Neuronal stem cell (in vitro differentiated cells): ENCODE measurements around the gene OIT3.
"Not testable (repeated sequence)": the region's sequence is repeated elsewhere in the genome, so short reads cannot be mapped to it uniquely, and the experiment has no call there.

Experiments used
- DNase-seq: peaks from one replicate; pipeline ENCODE4 v3.0.0-alpha.2; 2013; ENCODE audit warnings: low spot score
- H2AFZ ChIP-seq: one replicate; pipeline ENCODE4 v1.6.1; 2013; ENCODE audit warnings: mild to moderate bottlenecking, low read length, inconsistent platforms
- H2AK5ac ChIP-seq: 2 replicates; pipeline ENCODE4 v1.6.1; 2013; ENCODE audit warnings: low read depth, mild to moderate bottlenecking, inconsistent platforms, low read length, moderate library complexity, mixed read lengths
- H2BK120ac ChIP-seq: 2 replicates; pipeline ENCODE4 v1.6.1; 2013; ENCODE audit warnings: low read depth, mild to moderate bottlenecking, inconsistent platforms, low read length, moderate library complexity, mixed read lengths
- H2BK12ac ChIP-seq: one replicate; pipeline ENCODE4 v1.6.1; 2013; ENCODE audit warnings: low read length, inconsistent platforms
- H2BK15ac ChIP-seq: 2 replicates; pipeline ENCODE4 v1.6.1; 2013; ENCODE audit warnings: mild to moderate bottlenecking, low read length, inconsistent platforms, mixed read lengths
- H2BK5ac ChIP-seq: one replicate; pipeline ENCODE4 v1.6.1; 2013; ENCODE audit warnings: inconsistent platforms, mild to moderate bottlenecking, low read length, moderate library complexity
- H3K14ac ChIP-seq: one replicate; pipeline ENCODE4 v1.6.1; 2013; ENCODE audit warnings: low read length, inconsistent platforms
- H3K18ac ChIP-seq: 2 replicates; pipeline ENCODE4 v1.6.1; 2013; ENCODE audit warnings: low read length, inconsistent platforms
- H3K23ac ChIP-seq: 2 replicates; pipeline ENCODE4 v1.6.1; 2013; ENCODE audit warnings: low read depth, mild to moderate bottlenecking, mixed read lengths, low read length, inconsistent platforms; ENCODE audit not compliant: poor library complexity
- H3K27ac ChIP-seq: replicated peaks from 3 replicates; pipeline ENCODE4 v1.5.1; 2013; ENCODE audit warnings: low read length, inconsistent platforms
- H3K27me3 ChIP-seq, 3 experiments: 2 replicates each; pipeline ENCODE4 v1.6.1; 2013; ENCODE audit warnings: low read length in 3 of 3, mild to moderate bottlenecking in 2 of 3, inconsistent platforms in 1 of 3, low read depth in 1 of 3, mixed read lengths in 1 of 3, moderate library complexity in 1 of 3; ENCODE audit not compliant: control insufficient read depth in 3 of 3, insufficient read depth in 3 of 3
- H3K36me3 ChIP-seq, 2 donors: replicated peaks in 1 of 2; 2 replicates each; pipeline ENCODE4 v1.6.1; 2013; ENCODE audit warnings: low read length in 2 of 2; ENCODE audit not compliant: control insufficient read depth in 2 of 2, insufficient read depth in 2 of 2
- H3K4ac ChIP-seq: 2 replicates; pipeline ENCODE4 v1.6.1; 2013; ENCODE audit warnings: inconsistent platforms, mild to moderate bottlenecking, low read length, moderate library complexity
- H3K4me1 ChIP-seq, 2 donors: 1 replicate in 1 of 2; 2 replicates in 1 of 2; pipeline ENCODE4 v1.6.1; 2013; ENCODE audit warnings: low read length in 2 of 2, low read depth in 1 of 2; ENCODE audit not compliant: control insufficient read depth in 2 of 2, insufficient read depth in 1 of 2
- H3K4me2 ChIP-seq: one replicate; pipeline ENCODE4 v1.6.1; 2013; ENCODE audit warnings: mild to moderate bottlenecking, low read length, inconsistent platforms; ENCODE audit not compliant: insufficient read depth, poor library complexity, severe bottlenecking
- H3K4me3 ChIP-seq, 2 donors: 2 replicates each; pipeline ENCODE4 v1.5.1; 2013; ENCODE audit warnings: low read length in 2 of 2, mild to moderate bottlenecking in 2 of 2, inconsistent platforms in 1 of 2, moderate library complexity in 1 of 2
- H3K79me1 ChIP-seq: one replicate; pipeline ENCODE4 v1.6.1; 2013; ENCODE audit warnings: low read depth, mild to moderate bottlenecking, inconsistent platforms, low read length, moderate library complexity
- H3K9ac ChIP-seq: one replicate; pipeline ENCODE4 v1.6.1; 2013; ENCODE audit warnings: mild to moderate bottlenecking, low read depth, low read length, inconsistent platforms; ENCODE audit not compliant: poor library complexity
- H3K9me3 ChIP-seq, 2 donors: replicated peaks in 1 of 2; 2 replicates each; pipeline versions ENCODE3 to v1.6.1; 2013; ENCODE audit warnings: low read length in 2 of 2, mild to moderate bottlenecking in 2 of 2, inconsistent platforms in 1 of 2, low read depth in 1 of 2, mixed read lengths in 1 of 2, moderate library complexity in 1 of 2; ENCODE audit not compliant: control insufficient read depth in 2 of 2, insufficient read depth in 1 of 2
- H4K8ac ChIP-seq: one replicate; pipeline ENCODE4 v1.6.1; 2013; ENCODE audit warnings: low read depth, mild to moderate bottlenecking, inconsistent platforms, low read length, moderate library complexity
- H4K91ac ChIP-seq: one replicate; pipeline ENCODE4 v1.6.1; 2013; ENCODE audit warnings: low read length, low read depth, mild to moderate bottlenecking, inconsistent platforms; ENCODE audit not compliant: poor library complexity
- WGBS, 2 donors: extraction: QIAGEN DNeasy Blood & Tissue Kit; methylation state at CpG; one replicate each; pipeline ENCODE4 v1.1.7; 2013; ENCODE audit warnings: missing lambda C conversion rate in 2 of 2, mixed read lengths in 1 of 2; ENCODE audit not compliant: insufficient read length in 2 of 2, insufficient replicate concordance in 1 of 2; ENCODE audit errors: extremely low coverage in 2 of 2; 5-methylcytosine and 5-hydroxymethylcytosine counted together

The OIT3 gene

DNA sequence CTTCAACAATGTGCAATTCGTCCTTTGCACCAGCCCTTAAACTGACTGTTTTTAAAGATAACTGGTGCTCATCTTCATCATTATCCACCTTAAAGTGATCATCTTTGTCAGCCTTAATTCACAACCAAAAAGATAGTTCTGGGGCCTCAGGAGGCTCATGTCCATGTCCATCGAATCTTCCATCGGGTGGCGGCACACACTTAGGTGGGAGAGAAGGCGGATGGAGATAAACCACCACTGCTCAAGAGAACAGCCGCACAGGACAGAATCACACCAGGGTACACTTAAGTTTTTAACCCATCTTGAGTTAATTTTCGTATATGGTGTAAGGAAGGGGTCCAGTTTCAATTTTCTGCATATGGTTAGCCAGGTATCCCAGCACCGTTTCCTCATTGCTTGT, 24.8 kb downstream of the OIT3 start:
- no peak for DNase-seq
- H3K36me3 ChIP-seq = no peaks in the 10 kb centered on the region
- H2BK12ac ChIP-seq = no peak overlapping the region
- no peaks in the 10 kb centered on the region for H3K4me1 ChIP-seq
- no peak overlapping the region for H4K8ac ChIP-seq
- no peak overlapping the region for H3K23ac ChIP-seq
- no peak overlapping the region for H3K4me2 ChIP-seq
- H3K4me3 ChIP-seq = no peak overlapping the region
- WGBS, 2 donors = no CpG with 5 or more reads among the region's 8 CpGs
- no peak overlapping the region for H3K9ac ChIP-seq
- no peak overlapping the region for H3K4ac ChIP-seq
- no peaks in the 10 kb centered on the region for H3K27me3 ChIP-seq
- H3K18ac ChIP-seq = no peak overlapping the region
- H3K27ac ChIP-seq = no peak overlapping the region
- H3K14ac ChIP-seq = no peak overlapping the region
- H2AK5ac ChIP-seq = no peak overlapping the region
- H2BK120ac ChIP-seq = no peak overlapping the region
- H4K91ac ChIP-seq = no peak overlapping the region
- no peak overlapping the region for H2AFZ ChIP-seq
- no peak overlapping the region for H2BK15ac ChIP-seq
- H3K79me1 ChIP-seq = no peaks in the 10 kb centered on the region
- peaks cover 0 to 11% of the 10 kb centered on the region in 2 donors for H3K9me3 ChIP-seq
- H2BK5ac ChIP-seq = no peak overlapping the region

DNA sequence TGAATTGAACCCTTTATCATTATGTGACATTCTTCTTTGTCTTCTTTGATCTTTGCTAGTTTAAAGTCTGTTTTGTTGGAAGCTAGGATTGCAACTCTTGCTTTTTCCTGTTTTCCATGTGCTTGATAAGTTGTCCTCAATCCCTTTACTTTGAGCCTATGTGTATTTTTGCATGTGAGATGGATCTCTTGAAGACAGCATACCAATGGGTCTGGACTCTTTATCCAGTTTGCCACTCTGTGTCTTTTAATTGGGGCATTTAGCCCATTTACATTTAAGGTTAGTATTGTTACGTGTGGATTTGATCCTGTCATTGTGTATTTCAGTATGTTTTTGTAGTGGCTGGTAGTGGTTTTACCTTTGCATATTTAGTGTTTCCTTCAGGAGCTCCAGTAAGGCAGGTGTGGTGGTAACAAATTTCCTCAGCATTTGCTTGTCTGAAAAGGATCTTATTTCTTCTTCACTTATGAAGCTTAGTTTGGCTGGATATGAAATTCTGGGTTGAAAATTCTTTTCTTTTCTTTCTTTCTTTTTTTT, 27.7 kb downstream of the OIT3 start:
- not testable (repeated sequence) for H3K27ac ChIP-seq, H2BK12ac ChIP-seq, H3K9ac ChIP-seq, DNase-seq, H4K91ac ChIP-seq, H2BK5ac ChIP-seq, H3K4me1 ChIP-seq, H2BK15ac ChIP-seq, H2BK120ac ChIP-seq, H4K8ac ChIP-seq, H3K4me2 ChIP-seq, H3K4ac ChIP-seq, H3K4me3 ChIP-seq, H3K14ac ChIP-seq, H3K23ac ChIP-seq, H2AFZ ChIP-seq, H2AK5ac ChIP-seq, H3K18ac ChIP-seq, H3K36me3 ChIP-seq, H3K79me1 ChIP-seq, H3K27me3 ChIP-seq
- no CpG with 5 or more reads among the region's 1 CpG for WGBS, 2 donors
- peaks cover 0 to 11% of the 10 kb centered on the region in 2 donors for H3K9me3 ChIP-seq

DNA sequence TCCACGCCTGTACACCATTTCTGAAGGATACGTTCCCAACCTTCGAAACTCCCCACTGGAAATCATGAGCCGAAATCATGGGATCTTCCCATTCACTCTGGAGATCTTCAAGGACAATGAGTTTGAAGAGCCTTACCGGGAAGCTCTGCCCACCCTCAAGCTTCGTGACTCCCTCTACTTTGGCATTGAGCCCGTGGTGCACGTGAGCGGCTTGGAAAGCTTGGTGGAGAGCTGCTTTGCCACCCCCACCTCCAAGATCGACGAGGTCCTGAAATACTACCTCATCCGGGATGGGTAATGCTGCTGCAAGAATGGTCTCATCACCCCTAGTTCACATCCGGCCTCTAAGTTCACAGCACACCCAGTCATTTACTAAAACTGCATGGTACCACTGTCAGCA, 30.8 kb downstream of the OIT3 start:
- Histone ChIP-seq H2AFZ (no peak overlapping the region), H3K4me1 (no peaks in the 10 kb centered on the region), H3K23ac (no peak overlapping the region), H3K14ac (no peak overlapping the region), H3K27ac (no peak overlapping the region), H3K18ac (no peak overlapping the region), H3K4me3 (no peak overlapping the region), H4K91ac (no peak overlapping the region), H3K36me3 (no peaks in the 10 kb centered on the region), H2BK120ac (no peak overlapping the region), H4K8ac (no peak overlapping the region), H3K27me3 (peaks cover 0 to 10% (median 0%) of the 10 kb centered on the region in 3 experiments), H3K9me3 (peaks cover 0 to 4% of the 10 kb centered on the region in 2 donors), H2AK5ac (no peak overlapping the region), H2BK12ac (no peak overlapping the region), H2BK15ac (no peak overlapping the region), H3K4ac (no peak overlapping the region), H3K9ac (no peak overlapping the region), H3K4me2 (no peak overlapping the region), H2BK5ac (no peak overlapping the region), H3K79me1 (no peaks in the 10 kb centered on the region)
- no CpG with 5 or more reads among the region's 13 CpGs for WGBS, 2 donors
- no peak for DNase-seq

DNA sequence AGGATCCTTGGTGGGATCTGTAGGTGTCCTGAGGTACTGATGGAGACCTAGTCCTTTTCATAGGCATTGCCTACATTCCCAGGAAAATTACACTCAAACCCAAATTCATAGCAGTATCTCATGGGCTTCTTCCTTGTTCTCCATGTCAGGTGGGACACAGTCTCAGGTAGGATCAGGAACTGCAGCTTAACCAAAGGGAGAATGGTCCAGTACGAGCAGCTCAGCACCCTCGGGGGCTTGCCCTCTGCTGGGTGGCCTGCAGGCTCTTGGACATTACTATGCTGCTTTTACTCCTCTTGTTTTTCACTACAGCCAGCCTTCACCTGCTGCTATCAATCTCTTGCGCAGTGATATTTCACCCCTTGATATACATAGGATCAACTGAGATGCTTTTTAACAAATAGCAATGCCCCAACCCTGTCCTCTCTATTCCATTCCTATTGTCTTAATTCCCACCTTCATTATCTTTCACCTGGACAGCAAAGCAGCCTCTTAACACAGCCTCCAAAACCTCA, 32.5 kb downstream of the OIT3 start:
- Histone ChIP-seq H2BK5ac (no peak overlapping the region), H3K18ac (no peak overlapping the region), H3K4me1 (no peaks in the 10 kb centered on the region), H3K4me3 (no peak overlapping the region), H3K9me3 (peaks cover 0 to 3% of the 10 kb centered on the region in 2 donors), H3K4ac (no peak overlapping the region), H2BK12ac (no peak overlapping the region), H2AFZ (no peak overlapping the region), H3K14ac (no peak overlapping the region), H3K27ac (no peak overlapping the region), H2BK120ac (no peak overlapping the region), H2AK5ac (no peak overlapping the region), H3K9ac (no peak overlapping the region), H3K36me3 (no peaks in the 10 kb centered on the region), H3K23ac (no peak overlapping the region), H3K27me3 (peaks cover 0 to 10% (median 0%) of the 10 kb centered on the region in 3 experiments), H3K4me2 (no peak overlapping the region), H2BK15ac (no peak overlapping the region), H4K8ac (no peak overlapping the region), H4K91ac (no peak overlapping the region), H3K79me1 (no peaks in the 10 kb centered on the region)
- DNase-seq = no peak
- WGBS, 2 donors = no CpG with 5 or more reads among the region's 3 CpGs
